Tracheal epithelial cell (primary cell): ENCODE measurements around the gene PTPA. TPM values are rescaled to one million over a fixed set of nuclear protein-coding genes. Genes with fewer than 3 reads are reported as not detected.

Experiments used
- total RNA-seq: library from RNA; depleted of rRNA; stranded (reverse); fragments of >200 nt; gene quantifications from 2 replicates; pipeline ENCODE4 v1.2.1, GENCODE V29; 2014

PTPA gene
- 48.4 and 81.4 TPM in 2 replicates for total RNA-seq

DNA sequence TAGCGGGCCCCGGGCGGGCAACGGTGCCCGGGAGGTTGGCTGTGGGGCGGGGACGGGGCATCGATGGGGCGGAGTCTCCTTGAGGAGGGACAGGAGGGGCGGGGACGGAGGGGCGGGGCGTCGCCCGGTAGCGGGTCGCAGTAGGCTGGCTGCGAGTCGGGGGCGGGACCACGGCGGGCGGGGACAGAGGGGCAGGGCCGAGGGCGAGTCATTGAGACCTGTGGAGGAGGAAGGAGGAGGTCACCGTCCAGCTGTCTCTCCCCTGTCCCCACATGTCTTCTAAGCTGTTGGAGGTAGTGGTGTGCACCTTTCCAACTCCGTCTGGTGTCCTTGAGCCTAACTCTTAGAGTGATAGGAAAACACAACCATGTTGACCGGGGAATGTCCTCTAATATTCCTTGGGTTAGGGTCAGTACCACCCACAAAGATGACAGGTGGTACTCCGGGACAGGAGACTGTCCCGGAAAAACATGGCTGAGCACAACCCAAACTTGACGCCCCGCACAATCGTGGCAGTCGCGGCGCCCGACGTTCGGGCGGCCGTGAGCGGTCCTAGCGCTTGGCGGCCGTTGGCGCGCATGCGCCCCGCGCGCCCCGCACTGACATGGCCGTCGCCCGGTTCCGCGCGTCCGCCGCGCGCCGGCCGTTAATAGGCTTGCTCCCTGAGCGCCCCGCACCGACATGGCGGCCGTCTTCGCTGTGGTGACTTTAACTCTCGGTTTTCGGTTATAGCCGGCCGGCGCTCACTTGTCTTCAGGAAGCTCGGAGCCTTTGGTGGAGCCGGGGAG is at the start of gene PTPA, which contains the start of gene CRAT:
PTPA (plus strand) TSS at position 676 of the 788 bp plus-strand sequence. CDS start 186 bp downstream, outside the sequence.
CRAT (minus strand) TSS at position 54 of the 788 bp plus-strand sequence. CDS start 284 bp downstream, outside the sequence.

DNA sequence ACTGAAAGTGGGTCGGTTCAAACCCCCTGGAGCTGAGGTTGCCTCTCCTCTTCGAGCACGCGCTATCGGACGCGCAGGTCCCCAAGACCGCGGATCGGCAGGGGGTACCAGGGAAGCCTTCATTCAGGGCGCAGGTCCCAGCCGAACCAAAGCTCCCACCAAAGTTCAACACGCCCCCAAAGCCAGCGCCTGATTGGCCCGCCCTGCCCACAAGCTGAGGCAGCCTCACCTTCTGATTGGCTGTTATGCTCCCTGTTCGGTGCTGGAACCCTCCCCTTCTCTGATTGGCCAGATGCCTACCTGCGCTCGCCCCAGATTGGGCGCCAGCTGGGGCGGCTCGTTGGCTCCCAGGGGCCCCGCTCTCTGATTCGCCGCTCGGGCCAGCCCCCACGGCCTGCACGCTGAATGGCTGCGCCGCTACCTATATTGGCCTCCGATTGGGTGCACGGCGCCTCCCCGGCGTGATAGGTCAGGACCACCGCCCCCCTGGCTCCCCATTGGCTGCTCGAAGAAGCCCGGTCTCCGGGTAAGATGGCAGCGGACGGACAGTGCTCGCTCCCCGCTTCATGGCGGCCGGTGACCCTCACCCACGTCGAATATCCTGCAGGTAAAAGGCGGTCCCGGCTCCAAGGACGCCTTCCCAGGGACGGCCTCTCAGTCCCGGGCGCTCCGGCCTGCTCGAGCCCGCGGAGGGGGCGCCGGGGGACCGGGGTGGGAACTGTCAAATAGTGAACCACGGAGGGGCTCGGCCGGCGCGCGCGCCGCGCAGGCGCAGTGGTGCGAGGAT is 30.4 kb upstream of the PTPA start, which contains the start of gene DOLPP1:
DOLPP1 (plus strand) TSS at position 511 of the 787 bp plus-strand sequence; CDS start at position 532, 21 bp downstream.

DNA sequence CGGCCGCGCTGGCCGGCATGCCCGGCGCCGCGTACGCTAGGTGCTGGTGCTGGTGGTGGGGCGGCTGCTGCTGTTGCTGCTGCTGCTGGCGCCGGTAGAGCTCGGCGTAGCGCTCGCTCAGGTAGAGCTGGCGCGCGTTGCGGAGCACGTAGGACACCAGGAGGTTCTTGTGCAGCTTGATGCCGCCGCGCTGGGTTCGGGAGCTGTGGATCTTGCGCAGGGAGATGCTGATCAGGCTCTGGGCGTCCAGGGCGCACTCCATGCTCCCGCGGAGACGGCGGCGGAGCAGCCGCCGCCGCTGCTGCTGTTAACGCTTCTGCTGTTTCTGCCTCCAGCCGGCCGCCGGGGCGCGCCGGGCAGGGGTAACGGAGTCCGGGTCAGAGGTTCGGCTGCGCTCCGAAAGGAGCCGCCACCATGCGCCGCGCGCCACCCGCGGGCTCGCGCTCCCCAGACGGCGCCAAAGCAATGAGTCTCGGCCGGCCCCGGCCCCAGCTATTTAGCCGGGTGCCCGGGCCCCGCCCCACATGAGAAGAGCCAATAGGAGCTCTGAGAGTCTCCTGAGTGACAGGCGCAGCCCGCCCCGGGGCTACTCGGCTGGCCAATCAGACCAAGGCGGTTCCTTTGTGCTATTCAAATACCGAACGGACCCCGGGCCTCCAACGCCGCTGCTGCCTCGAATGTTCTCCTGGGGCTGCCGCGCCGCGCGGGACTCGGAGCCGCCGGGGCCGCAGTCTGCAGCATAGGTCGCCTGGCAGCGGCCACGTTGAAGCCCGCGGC is 66.8 kb downstream of the PTPA start, which contains the start of gene IER5L:
IER5L (minus strand) TSS at position 471 of the 777 bp plus-strand sequence; CDS start at position 262, 209 bp downstream.

Other genes starting within 250 kb of the PTPA start
- 12.5 and 24.1 TPM in 2 replicates for gene KYAT1, start 229.5 kb upstream of the PTPA start, total RNA-seq
- 254 and 316 TPM in 2 replicates for gene LRRC8A, start 229.3 kb upstream of the PTPA start, total RNA-seq
- 1.1 and 13.3 TPM in 2 replicates for gene PHYHD1, start 190.4 kb upstream of the PTPA start, total RNA-seq
- 21.1 and 21.7 TPM in 2 replicates for gene DOLK, start 163.8 kb upstream of the PTPA start, total RNA-seq
- gene NUP188, start 163.7 kb upstream of the PTPA start, total RNA-seq: 34.7 and 45.1 TPM in 2 replicates
- 46.0 and 60.0 TPM in 2 replicates for gene SH3GLB2, start 83.1 kb upstream of the PTPA start, total RNA-seq
- 18.8 and 21.2 TPM in 2 replicates for gene MIGA2, start 74.8 kb upstream of the PTPA start, total RNA-seq
- gene DOLPP1, start 30.3 kb upstream of the PTPA start, total RNA-seq: 7.2 and 13.2 TPM in 2 replicates
- gene CRAT, start 622 bp upstream of the PTPA start, total RNA-seq: 21.7 and 27.9 TPM in 2 replicates
- 26.6 and 28.7 TPM in 2 replicates for gene IER5L, start 66.8 kb downstream of the PTPA start, total RNA-seq